HCT116 (cell line): ENCODE measurements around the gene RUNX2.

Experiments used
- ATF3 ChIP-seq: IDR thresholded peaks from 2 replicates; pipeline ENCODE4 v1.6.1; 2012
- CTCF ChIP-seq, 3 experiments: fragments of 200-600 bp in 1 of 3; sonication (generic) in 1 of 3; IDR thresholded peaks in 2 of 3; conservative IDR thresholded peaks in 1 of 3; 2 replicates each; pipeline ENCODE4 v1.5.1; 2012 to 2017; ENCODE audit warnings: low read depth in 2 of 3, low read length in 2 of 3, antibody characterized with exemption in 1 of 3, borderline replicate concordance in 1 of 3, control low read depth in 1 of 3, mild to moderate bottlenecking in 1 of 3, mixed read lengths in 1 of 3, mixed run types in 1 of 3, moderate library complexity in 1 of 3; ENCODE audit not compliant: insufficient read depth in 1 of 3
- EZH2 ChIP-seq: fragments of 200-600 bp; sonication (generic); IDR thresholded peaks from 2 replicates; pipeline ENCODE4 v1.6.1; 2017; ENCODE audit warnings: antibody characterized with exemption, mixed run types
- EZH2phosphoT487 ChIP-seq: fragments of 200-600 bp; IDR thresholded peaks from 2 replicates; pipeline ENCODE4 v1.6.1; 2018; ENCODE audit warnings: antibody characterized with exemption, borderline replicate concordance
- MAX ChIP-seq: IDR thresholded peaks from 2 replicates; pipeline ENCODE4 v1.6.1; 2012
- POLR2A ChIP-seq: IDR thresholded peaks from 2 replicates; pipeline ENCODE4 v1.7.0; 2011; ENCODE audit warnings: borderline replicate concordance; ENCODE audit not compliant: insufficient read depth, insufficient read length; ENCODE audit errors: extremely low read depth
- POLR2AphosphoS5 ChIP-seq: IDR thresholded peaks from 2 replicates; pipeline ENCODE4 v1.6.1; 2011; ENCODE audit warnings: mild to moderate bottlenecking, low read depth, low read length, moderate library complexity
- RAD21 ChIP-seq: IDR thresholded peaks from 2 replicates; pipeline ENCODE4 v1.6.1; 2012; ENCODE audit warnings: low read depth, mild to moderate bottlenecking
- SRF ChIP-seq: IDR thresholded peaks from 2 replicates; pipeline ENCODE4 v1.6.1; 2012; ENCODE audit warnings: low read depth
- YY1 ChIP-seq: IDR thresholded peaks from 2 replicates; pipeline ENCODE4 v1.6.1; 2011; ENCODE audit warnings: low read length, low read depth, moderate library complexity, mild to moderate bottlenecking; ENCODE audit not compliant: insufficient replicate concordance; ENCODE audit errors: extremely low read depth
- ZBTB33 ChIP-seq: IDR thresholded peaks from 2 replicates; pipeline ENCODE4 v1.6.1; 2011; ENCODE audit warnings: mild to moderate bottlenecking, low read length, moderate library complexity; ENCODE audit not compliant: insufficient replicate concordance; ENCODE audit errors: extremely low read depth
- ZFX ChIP-seq: fragments of 450-650 bp; IDR thresholded peaks from 2 replicates; pipeline ENCODE4 v1.6.1; 2017

GRCh38 chr6:45651301-45651700 is 323.2 kb downstream of the RUNX2 start:
- no peak for TF ChIP-seq CTCF (IDR thresholded peaks at IDR 0.05 in 2 of 3, conservative IDR thresholded peaks at IDR 0.05 in 1 of 3; ENCODE audit: borderline replicate concordance in 1 of 3, insufficient read depth in 1 of 3, low read depth in 2 of 3, low read length in 2 of 3)
- TF ChIP-seq ZFX, result no peak
- no peak for TF ChIP-seq MAX
- no peak for TF ChIP-seq POLR2A
- no peak for TF ChIP-seq RAD21
- no peak for TF ChIP-seq ATF3
- TF ChIP-seq EZH2phosphoT487, result no peak
- no peak for TF ChIP-seq YY1
- no peak for TF ChIP-seq EZH2
- no peak for TF ChIP-seq POLR2AphosphoS5
- TF ChIP-seq ZBTB33, result no peak
- no peak for TF ChIP-seq SRF
